HEK293 (cell line): ENCODE data around the gene MUC13.

Source experiments
- ATF2 ChIP-seq: fragments of 450-650 bp; formaldehyde crosslinking; IDR thresholded peaks from 2 replicates; pipeline ENCODE4 v1.5.1; 2016; ENCODE audit warnings: missing biosample characterization, missing genetic modification characterization, low read depth
- KLF7 ChIP-seq: fragments of 450-650 bp; formaldehyde crosslinking; IDR thresholded peaks from 2 replicates; pipeline ENCODE4 v1.5.1; 2016; ENCODE audit warnings: missing biosample characterization, missing genetic modification characterization, borderline replicate concordance
- OVOL3 ChIP-seq: fragments of 450-650 bp; formaldehyde crosslinking; IDR thresholded peaks from 2 replicates; pipeline ENCODE4 v1.5.1; 2016; ENCODE audit warnings: missing biosample characterization, missing genetic modification characterization
- PRDM1 ChIP-seq: fragments of 450-650 bp; formaldehyde crosslinking; IDR thresholded peaks from 2 replicates; pipeline ENCODE4; 2016; ENCODE audit warnings: missing biosample characterization, missing genetic modification characterization
- TCF7L2 ChIP-seq: IDR thresholded peaks from 2 replicates; pipeline ENCODE4 v1.6.1; 2011; ENCODE audit warnings: low read depth, mild to moderate bottlenecking, inconsistent platforms, low read length, moderate library complexity, borderline replicate concordance
- ZBTB21 ChIP-seq: fragments of 450-650 bp; formaldehyde crosslinking; IDR thresholded peaks from 2 replicates; pipeline ENCODE4 v1.5.1; 2017; ENCODE audit warnings: missing biosample characterization, missing genetic modification characterization
- ZIC2 ChIP-seq: fragments of 450-650 bp; formaldehyde crosslinking; IDR thresholded peaks from 2 replicates; pipeline ENCODE4 v1.5.1; 2016; ENCODE audit warnings: missing biosample characterization, missing genetic modification characterization
- ZNF121 ChIP-seq: fragments of 450-650 bp; formaldehyde crosslinking; IDR thresholded peaks from 2 replicates; pipeline ENCODE4 v1.5.1; 2016; ENCODE audit warnings: missing biosample characterization, missing genetic modification characterization
- ZNF24 ChIP-seq: fragments of 450-650 bp; formaldehyde crosslinking; IDR thresholded peaks from 2 replicates; pipeline ENCODE4 v1.5.1; 2016; ENCODE audit warnings: missing biosample characterization, missing genetic modification characterization
- TF ChIP-seq, protein P1 (sequence below): fragments of 450-650 bp; formaldehyde crosslinking; IDR thresholded peaks from 2 replicates; pipeline ENCODE4 v1.5.1; 2016; ENCODE audit warnings: missing biosample characterization, missing genetic modification characterization
- TF ChIP-seq, protein P2 (sequence below): fragments of 450-650 bp; formaldehyde crosslinking; IDR thresholded peaks from 2 replicates; pipeline ENCODE4 v1.5.1; 2016; ENCODE audit warnings: missing biosample characterization, missing genetic modification characterization
- TF ChIP-seq, protein P3 (sequence below): fragments of 450-650 bp; formaldehyde crosslinking; IDR thresholded peaks from 2 replicates; pipeline ENCODE4 v1.5.1; 2016; ENCODE audit warnings: missing biosample characterization, missing genetic modification characterization, borderline replicate concordance

DNA sequence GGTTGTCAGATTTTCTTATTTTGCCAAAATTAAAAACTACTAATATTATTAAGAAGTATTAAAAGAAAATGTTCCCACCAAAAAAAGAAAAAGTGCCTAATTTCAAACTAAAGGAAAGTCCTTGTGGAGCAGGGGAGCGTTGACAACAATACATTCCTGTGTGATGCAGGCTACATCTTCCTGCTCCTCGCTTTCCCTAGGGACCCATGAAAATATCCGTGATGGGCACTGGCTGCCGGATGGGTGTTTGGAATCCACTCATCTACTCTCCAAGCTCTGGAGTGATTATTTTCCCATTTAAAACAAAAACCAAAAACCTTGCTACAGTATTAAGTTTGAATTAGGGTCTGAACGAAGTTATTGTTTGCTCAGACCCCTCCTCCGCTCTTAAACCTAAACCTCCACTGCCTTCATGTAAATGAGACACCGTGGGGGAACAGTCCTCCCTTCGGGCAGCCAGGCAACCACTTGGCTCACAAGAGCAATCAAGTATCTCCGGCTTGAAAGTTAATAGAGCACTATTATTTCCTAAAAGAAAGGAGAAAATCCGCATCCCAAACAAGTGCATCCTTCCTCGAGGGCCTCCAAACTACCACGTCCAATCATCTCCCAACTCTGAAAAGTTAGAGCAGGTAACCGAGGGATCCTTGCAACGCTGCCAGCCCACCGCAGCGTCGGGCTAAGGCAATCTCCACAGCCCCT is 48.9 kb downstream of the MUC13 start:
- TF ChIP-seq PRDM1 (tag by site-specific recombination) (no peak), ZNF121 (tag by site-specific recombination) (no peak), ZNF24 (tag by site-specific recombination) (no peak), ZIC2 (tag by site-specific recombination) (no peak), OVOL3 (no peak), TCF7L2 (no peak), ZBTB21 (tag by site-specific recombination) (no peak), KLF7 (tag by site-specific recombination) (no peak), ATF2 (tag by site-specific recombination) (no peak)
- TF ChIP-seq, protein P1, sequence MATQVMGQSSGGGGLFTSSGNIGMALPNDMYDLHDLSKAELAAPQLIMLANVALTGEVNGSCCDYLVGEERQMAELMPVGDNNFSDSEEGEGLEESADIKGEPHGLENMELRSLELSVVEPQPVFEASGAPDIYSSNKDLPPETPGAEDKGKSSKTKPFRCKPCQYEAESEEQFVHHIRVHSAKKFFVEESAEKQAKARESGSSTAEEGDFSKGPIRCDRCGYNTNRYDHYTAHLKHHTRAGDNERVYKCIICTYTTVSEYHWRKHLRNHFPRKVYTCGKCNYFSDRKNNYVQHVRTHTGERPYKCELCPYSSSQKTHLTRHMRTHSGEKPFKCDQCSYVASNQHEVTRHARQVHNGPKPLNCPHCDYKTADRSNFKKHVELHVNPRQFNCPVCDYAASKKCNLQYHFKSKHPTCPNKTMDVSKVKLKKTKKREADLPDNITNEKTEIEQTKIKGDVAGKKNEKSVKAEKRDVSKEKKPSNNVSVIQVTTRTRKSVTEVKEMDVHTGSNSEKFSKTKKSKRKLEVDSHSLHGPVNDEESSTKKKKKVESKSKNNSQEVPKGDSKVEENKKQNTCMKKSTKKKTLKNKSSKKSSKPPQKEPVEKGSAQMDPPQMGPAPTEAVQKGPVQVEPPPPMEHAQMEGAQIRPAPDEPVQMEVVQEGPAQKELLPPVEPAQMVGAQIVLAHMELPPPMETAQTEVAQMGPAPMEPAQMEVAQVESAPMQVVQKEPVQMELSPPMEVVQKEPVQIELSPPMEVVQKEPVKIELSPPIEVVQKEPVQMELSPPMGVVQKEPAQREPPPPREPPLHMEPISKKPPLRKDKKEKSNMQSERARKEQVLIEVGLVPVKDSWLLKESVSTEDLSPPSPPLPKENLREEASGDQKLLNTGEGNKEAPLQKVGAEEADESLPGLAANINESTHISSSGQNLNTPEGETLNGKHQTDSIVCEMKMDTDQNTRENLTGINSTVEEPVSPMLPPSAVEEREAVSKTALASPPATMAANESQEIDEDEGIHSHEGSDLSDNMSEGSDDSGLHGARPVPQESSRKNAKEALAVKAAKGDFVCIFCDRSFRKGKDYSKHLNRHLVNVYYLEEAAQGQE (tag by site-specific recombination), result no peak
- TF ChIP-seq, protein P2, sequence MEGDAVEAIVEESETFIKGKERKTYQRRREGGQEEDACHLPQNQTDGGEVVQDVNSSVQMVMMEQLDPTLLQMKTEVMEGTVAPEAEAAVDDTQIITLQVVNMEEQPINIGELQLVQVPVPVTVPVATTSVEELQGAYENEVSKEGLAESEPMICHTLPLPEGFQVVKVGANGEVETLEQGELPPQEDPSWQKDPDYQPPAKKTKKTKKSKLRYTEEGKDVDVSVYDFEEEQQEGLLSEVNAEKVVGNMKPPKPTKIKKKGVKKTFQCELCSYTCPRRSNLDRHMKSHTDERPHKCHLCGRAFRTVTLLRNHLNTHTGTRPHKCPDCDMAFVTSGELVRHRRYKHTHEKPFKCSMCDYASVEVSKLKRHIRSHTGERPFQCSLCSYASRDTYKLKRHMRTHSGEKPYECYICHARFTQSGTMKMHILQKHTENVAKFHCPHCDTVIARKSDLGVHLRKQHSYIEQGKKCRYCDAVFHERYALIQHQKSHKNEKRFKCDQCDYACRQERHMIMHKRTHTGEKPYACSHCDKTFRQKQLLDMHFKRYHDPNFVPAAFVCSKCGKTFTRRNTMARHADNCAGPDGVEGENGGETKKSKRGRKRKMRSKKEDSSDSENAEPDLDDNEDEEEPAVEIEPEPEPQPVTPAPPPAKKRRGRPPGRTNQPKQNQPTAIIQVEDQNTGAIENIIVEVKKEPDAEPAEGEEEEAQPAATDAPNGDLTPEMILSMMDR (tag by site-specific recombination), result no peak
- TF ChIP-seq, protein P3, sequence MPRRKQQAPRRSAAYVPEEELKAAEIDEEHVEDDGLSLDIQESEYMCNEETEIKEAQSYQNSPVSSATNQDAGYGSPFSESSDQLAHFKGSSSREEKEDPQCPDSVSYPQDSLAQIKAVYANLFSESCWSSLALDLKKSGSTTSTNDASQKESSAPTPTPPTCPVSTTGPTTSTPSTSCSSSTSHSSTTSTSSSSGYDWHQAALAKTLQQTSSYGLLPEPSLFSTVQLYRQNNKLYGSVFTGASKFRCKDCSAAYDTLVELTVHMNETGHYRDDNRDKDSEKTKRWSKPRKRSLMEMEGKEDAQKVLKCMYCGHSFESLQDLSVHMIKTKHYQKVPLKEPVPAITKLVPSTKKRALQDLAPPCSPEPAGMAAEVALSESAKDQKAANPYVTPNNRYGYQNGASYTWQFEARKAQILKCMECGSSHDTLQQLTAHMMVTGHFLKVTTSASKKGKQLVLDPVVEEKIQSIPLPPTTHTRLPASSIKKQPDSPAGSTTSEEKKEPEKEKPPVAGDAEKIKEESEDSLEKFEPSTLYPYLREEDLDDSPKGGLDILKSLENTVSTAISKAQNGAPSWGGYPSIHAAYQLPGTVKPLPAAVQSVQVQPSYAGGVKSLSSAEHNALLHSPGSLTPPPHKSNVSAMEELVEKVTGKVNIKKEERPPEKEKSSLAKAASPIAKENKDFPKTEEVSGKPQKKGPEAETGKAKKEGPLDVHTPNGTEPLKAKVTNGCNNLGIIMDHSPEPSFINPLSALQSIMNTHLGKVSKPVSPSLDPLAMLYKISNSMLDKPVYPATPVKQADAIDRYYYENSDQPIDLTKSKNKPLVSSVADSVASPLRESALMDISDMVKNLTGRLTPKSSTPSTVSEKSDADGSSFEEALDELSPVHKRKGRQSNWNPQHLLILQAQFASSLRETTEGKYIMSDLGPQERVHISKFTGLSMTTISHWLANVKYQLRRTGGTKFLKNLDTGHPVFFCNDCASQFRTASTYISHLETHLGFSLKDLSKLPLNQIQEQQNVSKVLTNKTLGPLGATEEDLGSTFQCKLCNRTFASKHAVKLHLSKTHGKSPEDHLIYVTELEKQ, result no peak
